ENCODE data around the gene LGALS9C. TPM values are rescaled to one million over a fixed set of nuclear protein-coding genes. Genes with fewer than 3 reads are reported as not detected.
"Not testable (repeated sequence)": the region's sequence is repeated elsewhere in the genome, so short reads cannot be mapped to it uniquely, and the experiment has no call there.

Gene LGALS9C
- under 1 TPM in 1 of 2 donors, not detected in 1; 0.38 TPM for total RNA-seq

DNA sequence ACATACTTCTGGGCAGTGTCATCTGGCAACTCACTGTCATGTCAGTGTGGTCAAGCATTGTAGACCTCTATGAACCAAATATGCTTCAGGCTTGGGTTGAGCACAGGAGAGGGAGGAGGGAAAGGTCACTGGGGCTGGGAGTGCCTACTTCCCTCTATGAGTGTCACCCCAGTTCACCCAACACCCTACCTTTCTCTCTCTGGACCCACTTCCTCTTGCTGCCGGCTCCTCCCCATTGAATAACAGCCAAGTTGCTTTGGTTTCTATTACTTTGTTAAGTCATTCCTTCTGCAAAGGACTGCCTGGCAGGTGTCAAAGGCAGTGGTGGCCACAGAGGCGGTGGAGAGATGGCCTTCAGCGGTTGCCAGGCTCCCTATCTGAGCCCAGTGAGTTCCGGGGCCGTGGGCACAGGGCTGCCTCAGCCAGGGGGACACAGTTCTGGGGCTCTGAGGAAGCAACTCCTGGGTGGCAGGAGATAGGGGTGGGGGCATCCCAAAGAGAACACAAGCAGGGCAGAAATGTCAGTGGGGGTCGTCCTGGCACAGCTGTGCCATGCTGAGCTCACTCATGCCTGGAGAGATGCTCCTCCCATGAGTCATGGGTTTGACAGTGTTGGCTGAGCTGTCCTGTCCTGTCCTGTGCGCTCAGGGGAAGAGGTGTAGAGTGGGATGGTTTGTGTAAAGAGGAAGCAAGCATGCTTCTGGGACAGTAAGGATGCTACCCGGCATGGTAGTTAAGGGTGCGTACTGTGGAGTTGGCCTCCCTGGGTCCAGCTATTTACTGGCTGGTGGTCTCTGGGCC lies at the start of gene LGALS9C:
Gene LGALS9C, plus strand, starts transcription at position 282 of the 801 bp plus-strand sequence. Its CDS starts 66 bp downstream, at position 348.
- H3K36me3 Mint-ChIP-seq, H3K27me3 Mint-ChIP-seq, H3K9me3 Mint-ChIP-seq: not testable (repeated sequence)
- ATAC-seq (peak; percentile 77 to 80), DNase-seq (ENCODE audit: low spot score) (peak; percentile 71)
- Mint-ChIP-seq H3K4me1 (ENCODE audit: low read depth in 2 of 2) (peaks cover 16 to 17% of the 10 kb centered on the region in 2 donors), H3K4me3 (peak within 1 kb of the TSS; percentile 84), H3K27ac (peak within 1 kb of the TSS; percentile 57 to 86)

DNA sequence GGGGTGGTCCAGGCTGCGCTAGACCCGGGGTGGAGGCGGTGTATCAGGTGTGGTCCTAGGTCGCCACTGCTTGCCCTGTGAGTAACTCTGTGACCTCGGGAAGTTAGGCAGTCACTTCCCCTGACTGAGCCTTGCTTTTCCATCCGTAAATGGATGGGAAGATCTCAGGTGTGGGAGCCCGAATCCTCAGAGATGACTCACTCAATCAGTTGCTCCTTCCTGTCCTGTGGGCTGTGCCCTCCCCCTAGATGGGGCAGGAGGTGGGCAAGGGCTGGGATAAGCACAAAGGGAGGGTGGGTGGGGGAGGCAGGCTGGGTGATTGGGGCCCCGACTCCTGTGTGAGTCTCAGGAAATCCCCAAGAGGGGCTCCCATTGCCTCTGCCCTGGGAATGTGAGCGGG lies 44.4 kb upstream of the LGALS9C start:
- H3K9me3 Mint-ChIP-seq; H3K27ac Mint-ChIP-seq; H3K4me3 Mint-ChIP-seq; H3K27me3 Mint-ChIP-seq; ATAC-seq; DNase-seq (ENCODE audit: low spot score); H3K4me1 Mint-ChIP-seq (ENCODE audit: low read depth in 2 of 2); H3K36me3 Mint-ChIP-seq: not testable (repeated sequence)

- not testable (repeated sequence) for ATAC-seq; H3K36me3 Mint-ChIP-seq; DNase-seq (ENCODE audit: low spot score); H3K4me3 Mint-ChIP-seq; H3K27me3 Mint-ChIP-seq; H3K4me1 Mint-ChIP-seq (ENCODE audit: low read depth in 2 of 2); H3K9me3 Mint-ChIP-seq; H3K27ac Mint-ChIP-seq
Measured at GRCh38 chr17:18439465-18439870, 37.1 kb upstream of the LGALS9C start.

DNA sequence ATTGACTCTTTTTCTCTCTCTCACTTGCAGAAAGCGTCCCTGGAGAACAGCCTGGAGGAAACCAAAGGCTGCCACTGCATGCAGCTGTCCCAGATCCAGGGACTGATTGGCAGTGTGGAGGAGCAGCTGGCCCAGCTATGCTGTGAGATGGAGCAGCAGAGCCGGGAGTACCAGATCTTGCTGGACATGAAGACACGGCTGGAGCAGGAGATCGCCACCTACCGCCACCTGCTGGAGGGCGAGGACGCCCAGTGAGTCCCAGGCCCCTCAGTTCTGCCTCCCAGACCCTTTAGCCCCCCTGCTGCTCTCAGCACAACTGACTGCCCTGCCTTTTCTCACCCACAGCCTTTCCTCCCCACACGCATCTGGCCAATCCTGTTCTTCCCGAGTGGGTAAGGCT lies 34.5 kb upstream of the LGALS9C start:
- ATAC-seq (peak in 1 of 2 donors; percentile 63), DNase-seq (ENCODE audit: low spot score) (peak; percentile 62)
- H3K27ac Mint-ChIP-seq; H3K9me3 Mint-ChIP-seq; H3K4me1 Mint-ChIP-seq (ENCODE audit: low read depth in 2 of 2); H3K27me3 Mint-ChIP-seq; H3K36me3 Mint-ChIP-seq; H3K4me3 Mint-ChIP-seq: not testable (repeated sequence)

GRCh38 chr17:18442532-18442931 lies 34.1 kb upstream of the LGALS9C start:
- peak in 1 of 2 donors; percentile 48 for ATAC-seq

GRCh38 chr17:18447476-18448205 lies 28.9 kb upstream of the LGALS9C start:
- H3K4me1 Mint-ChIP-seq (ENCODE audit: low read depth in 2 of 2); H3K4me3 Mint-ChIP-seq; H3K36me3 Mint-ChIP-seq; H3K27me3 Mint-ChIP-seq; H3K27ac Mint-ChIP-seq; H3K9me3 Mint-ChIP-seq; DNase-seq (ENCODE audit: low spot score): not testable (repeated sequence)
- ATAC-seq, result peak in 1 of 2 donors; percentile 34

More at GRCh38 chr17:18442532-18442931, 34.1 kb upstream of the LGALS9C start:
- not testable (repeated sequence) for H3K27ac Mint-ChIP-seq; H3K9me3 Mint-ChIP-seq; H3K4me1 Mint-ChIP-seq (ENCODE audit: low read depth in 2 of 2); H3K4me3 Mint-ChIP-seq; DNase-seq (ENCODE audit: low spot score); H3K27me3 Mint-ChIP-seq; H3K36me3 Mint-ChIP-seq

- not testable (repeated sequence) for H3K9me3 Mint-ChIP-seq, H3K4me3 Mint-ChIP-seq, ATAC-seq
Measured at GRCh38 chr17:18448311-18448710, 28.3 kb upstream of the LGALS9C start.

GRCh38 chr17:18449833-18450232 lies 26.8 kb upstream of the LGALS9C start:
- not testable (repeated sequence) for H3K9me3 Mint-ChIP-seq, H3K36me3 Mint-ChIP-seq

More at GRCh38 chr17:18448311-18448710, 28.3 kb upstream of the LGALS9C start:
- not testable (repeated sequence) for H3K4me1 Mint-ChIP-seq (ENCODE audit: low read depth in 2 of 2); H3K27ac Mint-ChIP-seq; H3K36me3 Mint-ChIP-seq; DNase-seq (ENCODE audit: low spot score); H3K27me3 Mint-ChIP-seq

DNA sequence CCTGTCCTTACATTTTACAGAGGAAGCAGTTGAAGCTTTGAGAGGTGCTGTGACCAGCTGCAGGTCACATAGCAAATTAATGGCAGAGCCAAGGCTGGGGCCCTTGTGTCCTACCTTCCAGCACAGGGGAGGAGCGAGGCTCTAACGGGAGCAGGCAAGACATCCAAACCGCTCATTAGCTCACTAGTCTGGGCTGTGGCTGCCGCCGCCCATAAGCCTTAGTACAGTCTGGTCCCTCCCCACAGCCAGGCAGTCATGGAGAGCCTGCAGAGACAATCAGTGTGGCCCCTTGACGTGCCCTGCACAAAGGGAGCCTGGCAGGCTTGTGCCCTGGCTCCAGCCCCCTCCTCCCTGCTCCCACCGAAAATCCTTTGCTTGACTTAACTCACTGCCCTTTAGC lies 25.6 kb upstream of the LGALS9C start:
- H3K9me3 Mint-ChIP-seq, result not testable (repeated sequence)
- ATAC-seq, result peak in 1 of 2 donors; percentile 26

More at GRCh38 chr17:18449833-18450232, 26.8 kb upstream of the LGALS9C start:
- not testable (repeated sequence) for H3K27me3 Mint-ChIP-seq; H3K4me1 Mint-ChIP-seq (ENCODE audit: low read depth in 2 of 2); H3K27ac Mint-ChIP-seq; ATAC-seq; H3K4me3 Mint-ChIP-seq; DNase-seq (ENCODE audit: low spot score)

GRCh38 chr17:18451969-18452368 lies 24.6 kb upstream of the LGALS9C start:
- not testable (repeated sequence) for DNase-seq (ENCODE audit: low spot score); H3K36me3 Mint-ChIP-seq; H3K9me3 Mint-ChIP-seq; H3K27ac Mint-ChIP-seq; H3K4me1 Mint-ChIP-seq (ENCODE audit: low read depth in 2 of 2); H3K4me3 Mint-ChIP-seq; H3K27me3 Mint-ChIP-seq
- ATAC-seq, result peak in 1 of 2 donors; percentile 62

More for the DNA sequence above, 25.6 kb upstream of the LGALS9C start:
- not testable (repeated sequence) for H3K36me3 Mint-ChIP-seq; DNase-seq (ENCODE audit: low spot score); H3K27ac Mint-ChIP-seq; H3K4me3 Mint-ChIP-seq; H3K4me1 Mint-ChIP-seq (ENCODE audit: low read depth in 2 of 2); H3K27me3 Mint-ChIP-seq

GRCh38 chr17:18459035-18459434 lies 17.6 kb upstream of the LGALS9C start:
- not testable (repeated sequence) for ATAC-seq; H3K4me1 Mint-ChIP-seq (ENCODE audit: low read depth in 2 of 2); H3K27me3 Mint-ChIP-seq

GRCh38 chr17:18463831-18464502 lies 12.6 kb upstream of the LGALS9C start:
- H3K9me3 Mint-ChIP-seq; H3K4me3 Mint-ChIP-seq; H3K36me3 Mint-ChIP-seq; H3K27ac Mint-ChIP-seq; H3K27me3 Mint-ChIP-seq; ATAC-seq; H3K4me1 Mint-ChIP-seq (ENCODE audit: low read depth in 2 of 2); DNase-seq (ENCODE audit: low spot score): not testable (repeated sequence)

More at GRCh38 chr17:18459035-18459434, 17.6 kb upstream of the LGALS9C start:
- H3K27ac Mint-ChIP-seq; DNase-seq (ENCODE audit: low spot score); H3K36me3 Mint-ChIP-seq; H3K4me3 Mint-ChIP-seq; H3K9me3 Mint-ChIP-seq: not testable (repeated sequence)

- DNase-seq (ENCODE audit: low spot score); H3K36me3 Mint-ChIP-seq; H3K4me3 Mint-ChIP-seq; H3K4me1 Mint-ChIP-seq (ENCODE audit: low read depth in 2 of 2); H3K9me3 Mint-ChIP-seq; ATAC-seq; H3K27me3 Mint-ChIP-seq; H3K27ac Mint-ChIP-seq: not testable (repeated sequence)
Measured at GRCh38 chr17:18466250-18466983, 10.2 kb upstream of the LGALS9C start.

Measured in natural killer cell treated with Interleukin-12 subunit alpha and Interleukin-12 subunit beta and Interleukin-15 and Interleukin-18, amount 100 ng/mL, for 72 hours (primary cell).